Epithelial cell of prostate (primary cell): ENCODE measurements around the gene GNGT1.
"Not testable (repeated sequence)": the region's sequence is repeated elsewhere in the genome, so short reads cannot be mapped to it uniquely, and the experiment has no call there.

Source experiments
- DNase-seq: peaks from one replicate; pipeline ENCODE4 v3.0.0-alpha.2; 2011; ENCODE audit warnings: low read depth, low spot score
- H3K27ac ChIP-seq: fragments of 450-650 bp; 2 replicates; pipeline ENCODE4 v1.5.1; 2017; ENCODE audit warnings: mild to moderate bottlenecking

The GNGT1 gene

GRCh38 chr7:93902777-93903423 lies 3.5 kb upstream of the GNGT1 start:
- H3K27ac ChIP-seq, result no peak overlapping the region
- DNase-seq, result no peak

- no peak for DNase-seq
Observed at GRCh38 chr7:93910076-93910994, 4.0 kb downstream of the GNGT1 start.

GRCh38 chr7:93911242-93911641 lies 4.9 kb downstream of the GNGT1 start:
- H3K27ac ChIP-seq, DNase-seq: not testable (repeated sequence)

More at GRCh38 chr7:93910076-93910994, 4.0 kb downstream of the GNGT1 start:
- H3K27ac ChIP-seq, result no peak overlapping the region

GRCh38 chr7:93911661-93912060 lies 5.3 kb downstream of the GNGT1 start:
- DNase-seq, H3K27ac ChIP-seq: not testable (repeated sequence)

GRCh38 chr7:93913197-93913596 lies 6.8 kb downstream of the GNGT1 start:
- no peak overlapping the region for H3K27ac ChIP-seq
- no peak for DNase-seq

GRCh38 chr7:93914581-93915066 lies 8.3 kb downstream of the GNGT1 start:
- peak overlapping the region; percentile 66 for H3K27ac ChIP-seq
- no peak for DNase-seq

GRCh38 chr7:93915206-93915842 lies 9.0 kb downstream of the GNGT1 start:
- DNase-seq, result not testable (repeated sequence)
- H3K27ac ChIP-seq, result peak overlapping the region; percentile 66

GRCh38 chr7:93915888-93916287 lies 9.5 kb downstream of the GNGT1 start:
- not testable (repeated sequence) for H3K27ac ChIP-seq, DNase-seq

- H3K27ac ChIP-seq, DNase-seq: not testable (repeated sequence)
Observed at GRCh38 chr7:93916315-93916714, 9.9 kb downstream of the GNGT1 start.

- DNase-seq, result no peak
- H3K27ac ChIP-seq, result no peak overlapping the region
Observed at GRCh38 chr7:93920496-93921182, 14.3 kb downstream of the GNGT1 start.

GRCh38 chr7:93921186-93921585 lies 14.8 kb downstream of the GNGT1 start:
- no peak overlapping the region for H3K27ac ChIP-seq
- no peak for DNase-seq

GRCh38 chr7:93921607-93922566 lies 15.5 kb downstream of the GNGT1 start, which contains the start of gene GNG11:
TSS of gene GNG11 (plus strand) at chr7:93921735. CDS start at chr7:93922138, 403 bp downstream.
- DNase-seq, result no peak
- H3K27ac ChIP-seq, result peak within 1 kb of the TSS; percentile 18

- H3K27ac ChIP-seq, result no peak overlapping the region
- no peak for DNase-seq
Observed at GRCh38 chr7:93923296-93923695, 16.9 kb downstream of the GNGT1 start.

GRCh38 chr7:93923942-93924341 lies 17.6 kb downstream of the GNGT1 start:
- no peak overlapping the region for H3K27ac ChIP-seq

GRCh38 chr7:93926800-93927199 lies 20.4 kb downstream of the GNGT1 start:
- no peak overlapping the region for H3K27ac ChIP-seq
- no peak for DNase-seq

More at GRCh38 chr7:93923942-93924341, 17.6 kb downstream of the GNGT1 start:
- no peak for DNase-seq

GRCh38 chr7:93927585-93927984 lies 21.2 kb downstream of the GNGT1 start:
- no peak overlapping the region for H3K27ac ChIP-seq
- no peak for DNase-seq

- no peak for DNase-seq
- no peak overlapping the region for H3K27ac ChIP-seq
Observed at GRCh38 chr7:93931655-93932054, 25.3 kb downstream of the GNGT1 start.

GRCh38 chr7:93933156-93933555 lies 26.8 kb downstream of the GNGT1 start:
- no peak for DNase-seq
- no peak overlapping the region for H3K27ac ChIP-seq

- no peak overlapping the region for H3K27ac ChIP-seq
Observed at GRCh38 chr7:93935102-93935501, 28.7 kb downstream of the GNGT1 start.

More at GRCh38 chr7:93935102-93935501, 28.7 kb downstream of the GNGT1 start:
- no peak for DNase-seq
